ENCODE results near the gene MYRFL.
A peak's percentile ranks its signal among the peaks of the same experiment; 100 is the strongest.

The MYRFL gene

GRCh38 chr12:69936766-69937165 is 111.7 kb downstream of the MYRFL start:
- Histone ChIP-seq H3F3A (ENCODE audit: control insufficient read depth, insufficient read depth) (0 out of 2 replicates have a peak, but pooled peaks cover 2% of the 10 kb centered on the region), H3K4me3 (ENCODE audit: low read length) (no peak overlapping the region), H3K4me1 (ENCODE audit: control insufficient read depth, low read length) (peaks cover 48% of the 10 kb centered on the region), H3K27ac (ENCODE audit: low read depth, low read length) (no peak overlapping the region), H4K20me1 (ENCODE audit: control insufficient read depth, insufficient read depth, low read depth, low read length) (no peaks in the 10 kb centered on the region), H3K4me2 (ENCODE audit: low read length) (no peak overlapping the region), H3K9me3 (ENCODE audit: control insufficient read depth, insufficient read depth, low read length) (no peaks in the 10 kb centered on the region), H3K27me3 (ENCODE audit: control insufficient read depth, low read length) (no peaks in the 10 kb centered on the region), H3K79me2 (ENCODE audit: control insufficient read depth, low read length) (no peaks in the 10 kb centered on the region), H3K9me2 (replicated peaks; ENCODE audit: control insufficient read depth, low read length) (no peaks in the 10 kb centered on the region), H3K36me3 (ENCODE audit: control insufficient read depth, low read length) (no peaks in the 10 kb centered on the region)
- no peak for TF ChIP-seq CTCF (IDR thresholded peaks at IDR 0.05; ENCODE audit: low read depth, low read length, poor library complexity, severe bottlenecking)
- no peak for TF ChIP-seq EZH2phosphoT487 (IDR thresholded peaks at IDR 0.05; ENCODE audit: borderline replicate concordance, low read length)

- no peaks in the 10 kb centered on the region for H3K36me3 ChIP-seq (ENCODE audit: control insufficient read depth, low read length)
- H3K4me1 ChIP-seq (ENCODE audit: control insufficient read depth, low read length): peaks cover 19% of the 10 kb centered on the region
- H3K27ac ChIP-seq (ENCODE audit: low read depth, low read length): no peak overlapping the region
- H3K79me2 ChIP-seq (ENCODE audit: control insufficient read depth, low read length): no peaks in the 10 kb centered on the region
- no peaks in the 10 kb centered on the region for H3K9me2 ChIP-seq (replicated peaks; ENCODE audit: control insufficient read depth, low read length)
- TF ChIP-seq CTCF (IDR thresholded peaks at IDR 0.05; ENCODE audit: low read depth, low read length, poor library complexity, severe bottlenecking): no peak
- TF ChIP-seq EZH2phosphoT487 (IDR thresholded peaks at IDR 0.05; ENCODE audit: borderline replicate concordance, low read length): no peak
- H4K20me1 ChIP-seq (ENCODE audit: control insufficient read depth, insufficient read depth, low read depth, low read length): no peaks in the 10 kb centered on the region
- no peaks in the 10 kb centered on the region for H3K9me3 ChIP-seq (ENCODE audit: control insufficient read depth, insufficient read depth, low read length)
- no peaks in the 10 kb centered on the region for H3F3A ChIP-seq (ENCODE audit: control insufficient read depth, insufficient read depth)
- H3K4me2 ChIP-seq (ENCODE audit: low read length): no peak overlapping the region
- no peak overlapping the region for H3K4me3 ChIP-seq (ENCODE audit: low read length)
- H3K27me3 ChIP-seq (ENCODE audit: control insufficient read depth, low read length): no peaks in the 10 kb centered on the region
These were observed 122.1 kb downstream of the MYRFL start for GRCh38 chr12:69947123-69947522.

- peaks cover 19% of the 10 kb centered on the region for H3K4me1 ChIP-seq (ENCODE audit: control insufficient read depth, low read length)
- H3K4me2 ChIP-seq (ENCODE audit: low read length): peak overlapping the region; percentile 37
- no peak overlapping the region for H3K27ac ChIP-seq (ENCODE audit: low read depth, low read length)
- H3K79me2 ChIP-seq (ENCODE audit: control insufficient read depth, low read length): no peaks in the 10 kb centered on the region
- no peaks in the 10 kb centered on the region for H3K9me3 ChIP-seq (ENCODE audit: control insufficient read depth, insufficient read depth, low read length)
- no peaks in the 10 kb centered on the region for H4K20me1 ChIP-seq (ENCODE audit: control insufficient read depth, insufficient read depth, low read depth, low read length)
- TF ChIP-seq CTCF (IDR thresholded peaks at IDR 0.05; ENCODE audit: low read depth, low read length, poor library complexity, severe bottlenecking): no peak
- no peak for TF ChIP-seq EZH2phosphoT487 (IDR thresholded peaks at IDR 0.05; ENCODE audit: borderline replicate concordance, low read length)
- H3F3A ChIP-seq (ENCODE audit: control insufficient read depth, insufficient read depth): no peaks in the 10 kb centered on the region
- H3K9me2 ChIP-seq (replicated peaks; ENCODE audit: control insufficient read depth, low read length): no peaks in the 10 kb centered on the region
- no peaks in the 10 kb centered on the region for H3K27me3 ChIP-seq (ENCODE audit: control insufficient read depth, low read length)
- H3K4me3 ChIP-seq (ENCODE audit: low read length): peak overlapping the region; percentile 25; the same call in 1 of the 2 replicates
- H3K36me3 ChIP-seq (ENCODE audit: control insufficient read depth, low read length): no peaks in the 10 kb centered on the region
These were observed 122.9 kb downstream of the MYRFL start for GRCh38 chr12:69947897-69948296.

Data from DOHH2 (cell line).